Measurements from ENCODE around the gene ELAC2. TPM values are rescaled to one million over a fixed set of nuclear protein-coding genes. Genes with fewer than 3 reads are reported as not detected.

The ELAC2 gene
- polyA plus RNA-seq, 1 donor (not counting 4 experiments of a cell fraction or from before 2014, with no cell fraction given): 78.7 TPM

DNA sequence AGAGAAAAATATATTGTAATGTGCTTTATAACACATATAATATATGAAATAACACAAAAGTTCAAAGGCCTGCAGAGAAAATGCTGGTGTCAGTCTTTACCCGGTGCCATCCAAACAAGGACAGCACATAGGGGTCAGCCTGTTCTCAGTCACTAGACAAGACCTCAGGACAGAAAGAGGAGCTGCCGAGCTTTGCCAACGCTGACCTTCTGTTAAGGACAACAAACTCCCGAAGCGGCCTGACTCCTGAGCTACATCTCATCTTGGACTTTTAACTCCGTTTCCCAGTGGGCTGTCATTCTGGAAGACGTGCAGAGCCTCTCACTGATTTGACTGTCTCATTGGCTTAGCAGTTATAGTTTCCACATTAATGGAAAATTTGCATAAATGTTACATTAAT lies 6.9 kb downstream of the ELAC2 start:
- Histone ChIP-seq H3K4me3 (ENCODE audit: control insufficient read depth in 2 of 3, extremely low read depth in 1 of 3, insufficient read depth in 2 of 3, low read depth in 1 of 3, low read length in 3 of 3) (no peak overlapping the region), H4K20me1 (ENCODE audit: control insufficient read depth, extremely low read depth, insufficient read depth, low read length) (no peaks in the 10 kb centered on the region), H3K9ac (ENCODE audit: control insufficient read depth, extremely low read depth, insufficient read depth, low read length) (no peak overlapping the region), H3K79me2 (ENCODE audit: control insufficient read depth, insufficient read depth, low read length) (peaks cover 16% of the 10 kb centered on the region), H3K9me3 (ENCODE audit: control insufficient read depth, low read depth, low read length) (no peaks in the 10 kb centered on the region), H3K4me1 (ENCODE audit: control insufficient read depth, extremely low read depth, insufficient read depth, low read length) (peaks cover 1% of the 10 kb centered on the region), H2AFZ (ENCODE audit: control insufficient read depth, low read length) (no peak overlapping the region), H3K9me1 (ENCODE audit: control insufficient read depth, extremely low read depth, insufficient read depth, low read length) (no peaks in the 10 kb centered on the region), H3K27me3 (ENCODE audit: control insufficient read depth, extremely low read depth, insufficient read depth, low read length) (no peaks in the 10 kb centered on the region), H3K27ac (ENCODE audit: control insufficient read depth, insufficient read depth, low read length) (no peak overlapping the region), H3K4me2 (ENCODE audit: control insufficient read depth, extremely low read depth, insufficient read depth, low read depth, low read length) (no peak overlapping the region), H3K36me3 (ENCODE audit: control insufficient read depth in 2 of 2, extremely low read depth in 1 of 2, insufficient read depth in 2 of 2, low read length in 2 of 2) (peaks cover 43 to 47% of the 10 kb centered on the region in 2 experiments)
- no peak for FAIRE-seq
- dilution Hi-C loops (cut with MboI; ENCODE audit: extremely low pct_ligation_motif_present, low sequenced_read_pairs): no loop called here
- DNase-seq (ENCODE audit: low read depth, low spot score): no peak
- TF ChIP-seq EZH2 (IDR thresholded peaks at IDR 0.05; ENCODE audit: low read length): no peak
- TF ChIP-seq, protein P1, sequence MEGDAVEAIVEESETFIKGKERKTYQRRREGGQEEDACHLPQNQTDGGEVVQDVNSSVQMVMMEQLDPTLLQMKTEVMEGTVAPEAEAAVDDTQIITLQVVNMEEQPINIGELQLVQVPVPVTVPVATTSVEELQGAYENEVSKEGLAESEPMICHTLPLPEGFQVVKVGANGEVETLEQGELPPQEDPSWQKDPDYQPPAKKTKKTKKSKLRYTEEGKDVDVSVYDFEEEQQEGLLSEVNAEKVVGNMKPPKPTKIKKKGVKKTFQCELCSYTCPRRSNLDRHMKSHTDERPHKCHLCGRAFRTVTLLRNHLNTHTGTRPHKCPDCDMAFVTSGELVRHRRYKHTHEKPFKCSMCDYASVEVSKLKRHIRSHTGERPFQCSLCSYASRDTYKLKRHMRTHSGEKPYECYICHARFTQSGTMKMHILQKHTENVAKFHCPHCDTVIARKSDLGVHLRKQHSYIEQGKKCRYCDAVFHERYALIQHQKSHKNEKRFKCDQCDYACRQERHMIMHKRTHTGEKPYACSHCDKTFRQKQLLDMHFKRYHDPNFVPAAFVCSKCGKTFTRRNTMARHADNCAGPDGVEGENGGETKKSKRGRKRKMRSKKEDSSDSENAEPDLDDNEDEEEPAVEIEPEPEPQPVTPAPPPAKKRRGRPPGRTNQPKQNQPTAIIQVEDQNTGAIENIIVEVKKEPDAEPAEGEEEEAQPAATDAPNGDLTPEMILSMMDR (optimal IDR thresholded peaks at IDR 0.05 in 1 of 3, IDR thresholded peaks at IDR 0.05 in 1 of 3, conservative IDR thresholded peaks at IDR 0.05 in 1 of 3; ENCODE audit: extremely low read depth in 1 of 3, insufficient read depth in 2 of 3, low read length in 3 of 3): no peak

DNA sequence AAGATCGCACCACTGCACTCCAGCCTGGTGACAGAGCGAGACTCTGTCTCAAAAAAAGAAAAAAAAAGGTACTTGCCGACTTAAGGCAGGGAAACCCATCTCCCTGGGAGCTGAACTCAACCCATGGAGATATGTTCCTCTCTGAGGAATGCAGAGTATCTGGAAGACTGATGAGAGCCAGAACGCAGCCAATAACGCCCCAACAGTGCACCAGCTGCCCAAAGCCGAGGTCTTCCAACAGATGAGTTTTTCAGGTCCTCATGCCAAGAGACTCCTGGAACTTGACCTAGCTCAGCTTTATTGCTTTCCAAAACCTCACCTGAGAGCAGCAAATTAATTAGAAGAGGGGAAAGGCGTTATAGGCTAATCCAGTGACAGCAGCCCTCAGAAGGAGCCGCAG lies 9.4 kb downstream of the ELAC2 start:
- Histone ChIP-seq H3K9me1 (ENCODE audit: control insufficient read depth, extremely low read depth, insufficient read depth, low read length) (no peaks in the 10 kb centered on the region), H3K9ac (ENCODE audit: control insufficient read depth, extremely low read depth, insufficient read depth, low read length) (no peak overlapping the region), H3K36me3 (ENCODE audit: control insufficient read depth in 2 of 2, extremely low read depth in 1 of 2, insufficient read depth in 2 of 2, low read length in 2 of 2) (peaks cover 38 to 50% of the 10 kb centered on the region in 2 experiments), H3K4me3 (ENCODE audit: control insufficient read depth in 2 of 3, extremely low read depth in 1 of 3, insufficient read depth in 2 of 3, low read depth in 1 of 3, low read length in 3 of 3) (no peak overlapping the region), H3K27ac (ENCODE audit: control insufficient read depth, insufficient read depth, low read length) (no peak overlapping the region), H3K4me2 (ENCODE audit: control insufficient read depth, extremely low read depth, insufficient read depth, low read depth, low read length) (no peak overlapping the region), H2AFZ (ENCODE audit: control insufficient read depth, low read length) (no peak overlapping the region), H3K79me2 (ENCODE audit: control insufficient read depth, insufficient read depth, low read length) (peaks cover 5% of the 10 kb centered on the region), H3K9me3 (ENCODE audit: control insufficient read depth, low read depth, low read length) (no peaks in the 10 kb centered on the region), H3K4me1 (ENCODE audit: control insufficient read depth, extremely low read depth, insufficient read depth, low read length) (no peaks in the 10 kb centered on the region), H4K20me1 (ENCODE audit: control insufficient read depth, extremely low read depth, insufficient read depth, low read length) (no peaks in the 10 kb centered on the region), H3K27me3 (ENCODE audit: control insufficient read depth, extremely low read depth, insufficient read depth, low read length) (no peaks in the 10 kb centered on the region)
- no peak for FAIRE-seq
- no peak for DNase-seq (ENCODE audit: low read depth, low spot score)
- dilution Hi-C loops (cut with MboI; ENCODE audit: extremely low pct_ligation_motif_present, low sequenced_read_pairs): no loop called here
- no peak for TF ChIP-seq EZH2 (IDR thresholded peaks at IDR 0.05; ENCODE audit: low read length)
- TF ChIP-seq, protein P1 (optimal IDR thresholded peaks at IDR 0.05 in 1 of 3, IDR thresholded peaks at IDR 0.05 in 1 of 3, conservative IDR thresholded peaks at IDR 0.05 in 1 of 3; ENCODE audit: extremely low read depth in 1 of 3, insufficient read depth in 2 of 3, low read length in 3 of 3): no peak
